SK-N-SH (cell line): ENCODE data around the gene RNF168. TPM values are rescaled to one million over a fixed set of nuclear protein-coding genes. Genes with fewer than 3 reads are reported as not detected.

ENCODE experiments used
- CTCF ChIA-PET: fragments of 300-600, 350-600 bp; formaldehyde crosslinking; extraction: SDS; loops from one replicate; lab custom pipeline; 2021; lab: Yijun Ruan, JAX
- POLR2A ChIA-PET: fragments of 350-600 bp; sonication (Branson Sonifier 250); formaldehyde crosslinking; extraction: SDS; loops from one replicate; lab custom pipeline; 2020; ENCODE audit warnings: antibody characterized with exemption, inconsistent platforms; lab: Yijun Ruan, JAX
- DNase-seq: peaks from one replicate; pipeline ENCODE4 v3.0.0; 2012
- H2AFZ ChIP-seq: fragments of 200-600 bp; sonication (generic); 2 replicates; pipeline ENCODE4 v1.8.1; 2016; ENCODE audit warnings: antibody characterized with exemption, mild to moderate bottlenecking, low read depth
- H3F3A ChIP-seq: fragments of 200-600 bp; sonication (generic); replicated peaks from 2 replicates; pipeline ENCODE3; 2016; ENCODE audit warnings: antibody characterized with exemption, mild to moderate bottlenecking; ENCODE audit not compliant: insufficient read depth
- H3K27ac ChIP-seq, 2 experiments: fragments of 200-500 bp in 1 of 2; fragments of 200-600 bp in 1 of 2; sonication (Bioruptor generic) in 1 of 2; sonication (generic), shearing (Covaris generic) in 1 of 2; 2 replicates each; pipeline versions ENCODE4 v1.5.1 to v1.6.1; 2014 to 2016; ENCODE audit warnings: low read depth in 2 of 2, inconsistent platforms in 1 of 2, low read length in 1 of 2, mild to moderate bottlenecking in 1 of 2, mixed read lengths in 1 of 2
- H3K27me3 ChIP-seq: fragments of 200-600 bp; sonication (generic), shearing (Covaris generic); 2 replicates; pipeline ENCODE4 v1.6.1; 2016; ENCODE audit warnings: mixed run types; ENCODE audit not compliant: insufficient read depth
- H3K36me3 ChIP-seq, 2 experiments: fragments of 200-500 bp in 1 of 2; fragments of 200-600 bp in 1 of 2; sonication (Bioruptor generic) in 1 of 2; sonication (generic) in 1 of 2; replicated peaks in 1 of 2; 2 replicates each; pipeline versions ENCODE3 to v1.5.1; 2014 to 2016; ENCODE audit warnings: low read length in 1 of 2, mild to moderate bottlenecking in 1 of 2; ENCODE audit not compliant: insufficient read depth in 2 of 2, control insufficient read depth in 1 of 2
- H3K4me1 ChIP-seq, 2 experiments: fragments of 200-500 bp in 1 of 2; fragments of 200-600 bp in 1 of 2; sonication (Bioruptor generic) in 1 of 2; sonication (generic), shearing (Covaris generic) in 1 of 2; 2 replicates each; pipeline versions ENCODE4 v1.5.1 to v1.6.1; 2014 to 2016; ENCODE audit warnings: low read depth in 1 of 2, low read length in 1 of 2, mixed run types in 1 of 2; ENCODE audit not compliant: insufficient read depth in 2 of 2, control insufficient read depth in 1 of 2
- H3K4me2 ChIP-seq: fragments of 200-600 bp; sonication (generic), shearing (Covaris generic); 2 replicates; pipeline ENCODE4 v1.6.1; 2017; ENCODE audit warnings: mixed run types
- H3K4me3 ChIP-seq, 2 experiments: fragments of 200-500 bp in 1 of 2; fragments of 200-600 bp in 1 of 2; sonication (Bioruptor generic) in 1 of 2; sonication (generic), shearing (Covaris generic) in 1 of 2; 2 replicates each; pipeline versions ENCODE4 v1.5.1 to v1.8.1; 2014 to 2016; ENCODE audit warnings: low read depth in 2 of 2, inconsistent platforms in 1 of 2, low read length in 1 of 2, mild to moderate bottlenecking in 1 of 2, mixed read lengths in 1 of 2, moderate library complexity in 1 of 2
- H3K79me2 ChIP-seq: fragments of 200-600 bp; sonication (generic); 2 replicates; pipeline ENCODE4 v1.8.1; 2017; ENCODE audit warnings: mild to moderate bottlenecking; ENCODE audit not compliant: insufficient read depth
- H3K9ac ChIP-seq: fragments of 200-600 bp; sonication (generic); 2 replicates; pipeline ENCODE4 v1.6.1; 2017; ENCODE audit warnings: mixed run types
- H3K9me2 ChIP-seq: fragments of 200-600 bp; sonication (generic); 2 replicates; pipeline ENCODE4 v1.6.1; 2017; ENCODE audit warnings: mixed run types
- H3K9me3 ChIP-seq: fragments of 200-600 bp; sonication (generic); 2 replicates; pipeline ENCODE4 v1.6.1; 2017; ENCODE audit warnings: mixed run types, mild to moderate bottlenecking, moderate library complexity
- H4K20me1 ChIP-seq: fragments of 200-600 bp; sonication (generic); 2 replicates; pipeline ENCODE4 v1.6.1; 2017; ENCODE audit warnings: mild to moderate bottlenecking, mixed run types; ENCODE audit not compliant: insufficient read depth
- CHD2 ChIP-seq: fragments of 150-350 bp; IDR thresholded peaks from 2 replicates; pipeline ENCODE4 v1.6.1; 2018; ENCODE audit warnings: low read length; ENCODE audit not compliant: partially characterized antibody
- ELF1 ChIP-seq: IDR thresholded peaks from 2 replicates; pipeline ENCODE4 v1.4.0; 2012
- EZH2phosphoT487 ChIP-seq: fragments of 200-600 bp; sonication (generic); IDR thresholded peaks from 2 replicates; pipeline ENCODE4 v1.6.1; 2017; ENCODE audit warnings: low read depth, mixed run types, mild to moderate bottlenecking, antibody characterized with exemption, moderate library complexity, borderline replicate concordance
- FOSL2 ChIP-seq: IDR thresholded peaks from 2 replicates; pipeline ENCODE4 v1.4.0; 2012; ENCODE audit warnings: low read depth, mild to moderate bottlenecking, moderate library complexity, borderline replicate concordance
- FOXJ3 ChIP-seq: sonication (generic); formaldehyde crosslinking; IDR thresholded peaks from 2 replicates; pipeline ENCODE4 v1.5.1; 2020; ENCODE audit warnings: mild to moderate bottlenecking, missing genetic modification reagents
- FOXM1 ChIP-seq: IDR thresholded peaks from 2 replicates; pipeline ENCODE4 v1.4.0; 2012; ENCODE audit warnings: low read depth, mild to moderate bottlenecking
- GATA2 ChIP-seq: sonication (generic); formaldehyde crosslinking; IDR thresholded peaks from 2 replicates; pipeline ENCODE4 v1.5.0; 2020; ENCODE audit warnings: mild to moderate bottlenecking, missing genetic modification reagents
- MXI1 ChIP-seq: IDR thresholded peaks from 2 replicates; pipeline ENCODE4 v1.6.1; 2012; ENCODE audit warnings: mild to moderate bottlenecking, low read depth, low read length, improper control_type of control experiment
- POLR2AphosphoS5 ChIP-seq: IDR thresholded peaks from 2 replicates; pipeline ENCODE4 v1.6.1; 2012; ENCODE audit warnings: low read depth, low read length
- RAD21 ChIP-seq: IDR thresholded peaks from 2 replicates; pipeline ENCODE4 v1.6.1; 2012; ENCODE audit warnings: mild to moderate bottlenecking, low read length
- RFX5 ChIP-seq: IDR thresholded peaks from 2 replicates; pipeline ENCODE4 v1.6.1; 2012; ENCODE audit warnings: mild to moderate bottlenecking, improper control_type of control experiment, low read length
- RXRA ChIP-seq: IDR thresholded peaks from 2 replicates; pipeline ENCODE4 v1.4.0; 2012; ENCODE audit warnings: low read depth, mild to moderate bottlenecking, borderline replicate concordance
- SIN3A ChIP-seq: IDR thresholded peaks from 2 replicates; pipeline ENCODE4 v1.6.1; 2012; ENCODE audit warnings: low read depth, mild to moderate bottlenecking, low read length, moderate library complexity, borderline replicate concordance
- TAF1 ChIP-seq: IDR thresholded peaks from 2 replicates; pipeline ENCODE4 v1.6.1; 2012; ENCODE audit warnings: low read depth, mild to moderate bottlenecking, low read length, moderate library complexity, borderline replicate concordance
- TEAD4 ChIP-seq: IDR thresholded peaks from 2 replicates; pipeline ENCODE4 v1.4.0; 2012; ENCODE audit warnings: mild to moderate bottlenecking, borderline replicate concordance; ENCODE audit not compliant: insufficient read depth
- WGBS: methylation state at CpG from one replicate; pipeline ENCODE4 v1.1.6; 2017; ENCODE audit warnings: low lambda C conversion rate; 5-methylcytosine and 5-hydroxymethylcytosine counted together
- polyA plus RNA-seq, 3 experiments: library from polyadenylated mRNA; depleted of rRNA; stranded (reverse); fragments of >200 nt; gene quantifications; 2 replicates each; pipeline ENCODE4 v1.2.3, GENCODE V29; 2012
- TF ChIP-seq, protein P1 (sequence below): fragments of 150-350 bp; IDR thresholded peaks from 2 replicates; pipeline ENCODE4 v1.6.1; 2016; ENCODE audit warnings: mild to moderate bottlenecking, low read depth, low read length
- TF ChIP-seq, protein P2 (sequence below): fragments of 150-350 bp; IDR thresholded peaks from 2 replicates; pipeline ENCODE4 v1.6.1; 2017; ENCODE audit warnings: antibody characterized with exemption, low read length, low read depth, borderline replicate concordance
- TF ChIP-seq, protein P3 (sequence below): IDR thresholded peaks from 2 replicates; pipeline ENCODE4 v1.4.0; 2012; ENCODE audit warnings: low read depth, borderline replicate concordance
- TF ChIP-seq, protein P4 (sequence below): IDR thresholded peaks from 2 replicates; pipeline ENCODE4 v1.4.0; 2012; ENCODE audit warnings: low read depth, borderline replicate concordance
- TF ChIP-seq, protein P5 (sequence below): fragments of 200-600 bp; sonication (generic); IDR thresholded peaks from 2 replicates; pipeline ENCODE4 v1.6.1; 2017; ENCODE audit warnings: antibody characterized with exemption, mild to moderate bottlenecking, moderate library complexity

The RNF168 gene
- polyA plus RNA-seq, 1 of the 3 experiments (the other 2 are of a cell fraction) = 1.9 TPM

DNA sequence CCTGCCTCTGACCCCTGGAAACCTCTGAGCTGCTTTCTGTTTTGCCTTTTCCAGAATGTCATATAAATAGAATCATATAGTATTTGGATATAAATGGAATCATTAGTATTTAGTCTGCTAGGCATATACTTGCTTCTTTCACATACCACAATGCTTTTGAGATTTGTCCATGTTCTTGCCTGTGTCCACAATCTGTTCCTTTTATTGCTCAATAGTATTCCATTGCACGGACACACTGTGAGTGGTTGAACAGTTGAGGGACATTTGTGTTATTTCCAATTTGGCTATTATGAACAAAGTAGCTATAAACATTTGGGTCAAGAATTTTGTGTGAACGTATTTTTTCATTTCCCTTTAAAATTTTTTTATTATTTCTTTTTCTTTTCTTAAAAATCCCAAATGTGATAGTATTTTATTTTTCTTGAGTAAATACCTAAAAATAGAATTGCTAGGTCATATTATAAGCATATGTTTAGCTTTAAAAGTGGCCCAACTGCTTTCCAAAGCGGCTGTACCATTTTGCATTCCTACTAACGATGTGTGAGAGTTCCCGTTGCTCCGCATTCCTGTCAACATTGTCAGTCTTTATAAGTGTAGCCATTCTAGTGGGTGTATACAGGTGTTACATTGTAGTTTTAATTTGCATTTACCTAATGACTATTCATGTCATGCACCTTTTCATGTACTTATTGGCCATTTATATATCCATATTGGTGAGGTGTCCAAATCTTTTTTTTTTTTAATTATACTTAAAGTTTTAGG lies 38.3 kb upstream of the RNF168 start:
- H4K20me1 ChIP-seq = no peaks in the 10 kb centered on the region
- peaks cover 4% of the 10 kb centered on the region for H3F3A ChIP-seq
- H3K4me2 ChIP-seq = no peak overlapping the region
- no peak overlapping the region for H3K4me3 ChIP-seq
- no peaks in the 10 kb centered on the region for H3K79me2 ChIP-seq
- no peaks in the 10 kb centered on the region for H3K4me1 ChIP-seq
- H3K36me3 ChIP-seq = no peaks in the 10 kb centered on the region
- WGBS = 83% methylated on average over 6 of the region's 6 CpGs
- no peak overlapping the region for H3K27ac ChIP-seq
- no peak overlapping the region for H3K9ac ChIP-seq
- no peak overlapping the region; the same call in 1 of the 2 replicates for H2AFZ ChIP-seq
- DNase-seq = no peak
- ChIA-PET CTCF (no interaction called here), POLR2A (interaction anchor here (0.7 kb wide), 1 partner anchor 192 kb away, joined by 3 read pairs; no protein-coding TSS in a partner anchor)
- H3K27me3 ChIP-seq = no peaks in the 10 kb centered on the region
- TF ChIP-seq TEAD4 (no peak), EZH2phosphoT487 (no peak), CHD2 (no peak), RFX5 (no peak), FOXJ3 (CRISPR knock-in tag) (no peak), POLR2AphosphoS5 (no peak), MXI1 (no peak), FOSL2 (no peak), FOXM1 (no peak), TAF1 (no peak), ELF1 (no peak), RAD21 (no peak), RXRA (no peak), GATA2 (no peak), SIN3A (no peak)
- TF ChIP-seq, protein P1, sequence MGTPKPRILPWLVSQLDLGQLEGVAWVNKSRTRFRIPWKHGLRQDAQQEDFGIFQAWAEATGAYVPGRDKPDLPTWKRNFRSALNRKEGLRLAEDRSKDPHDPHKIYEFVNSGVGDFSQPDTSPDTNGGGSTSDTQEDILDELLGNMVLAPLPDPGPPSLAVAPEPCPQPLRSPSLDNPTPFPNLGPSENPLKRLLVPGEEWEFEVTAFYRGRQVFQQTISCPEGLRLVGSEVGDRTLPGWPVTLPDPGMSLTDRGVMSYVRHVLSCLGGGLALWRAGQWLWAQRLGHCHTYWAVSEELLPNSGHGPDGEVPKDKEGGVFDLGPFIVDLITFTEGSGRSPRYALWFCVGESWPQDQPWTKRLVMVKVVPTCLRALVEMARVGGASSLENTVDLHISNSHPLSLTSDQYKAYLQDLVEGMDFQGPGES = no peak
- TF ChIP-seq, protein P2, sequence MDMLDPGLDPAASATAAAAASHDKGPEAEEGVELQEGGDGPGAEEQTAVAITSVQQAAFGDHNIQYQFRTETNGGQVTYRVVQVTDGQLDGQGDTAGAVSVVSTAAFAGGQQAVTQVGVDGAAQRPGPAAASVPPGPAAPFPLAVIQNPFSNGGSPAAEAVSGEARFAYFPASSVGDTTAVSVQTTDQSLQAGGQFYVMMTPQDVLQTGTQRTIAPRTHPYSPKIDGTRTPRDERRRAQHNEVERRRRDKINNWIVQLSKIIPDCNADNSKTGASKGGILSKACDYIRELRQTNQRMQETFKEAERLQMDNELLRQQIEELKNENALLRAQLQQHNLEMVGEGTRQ = no peak
- TF ChIP-seq, protein P3, sequence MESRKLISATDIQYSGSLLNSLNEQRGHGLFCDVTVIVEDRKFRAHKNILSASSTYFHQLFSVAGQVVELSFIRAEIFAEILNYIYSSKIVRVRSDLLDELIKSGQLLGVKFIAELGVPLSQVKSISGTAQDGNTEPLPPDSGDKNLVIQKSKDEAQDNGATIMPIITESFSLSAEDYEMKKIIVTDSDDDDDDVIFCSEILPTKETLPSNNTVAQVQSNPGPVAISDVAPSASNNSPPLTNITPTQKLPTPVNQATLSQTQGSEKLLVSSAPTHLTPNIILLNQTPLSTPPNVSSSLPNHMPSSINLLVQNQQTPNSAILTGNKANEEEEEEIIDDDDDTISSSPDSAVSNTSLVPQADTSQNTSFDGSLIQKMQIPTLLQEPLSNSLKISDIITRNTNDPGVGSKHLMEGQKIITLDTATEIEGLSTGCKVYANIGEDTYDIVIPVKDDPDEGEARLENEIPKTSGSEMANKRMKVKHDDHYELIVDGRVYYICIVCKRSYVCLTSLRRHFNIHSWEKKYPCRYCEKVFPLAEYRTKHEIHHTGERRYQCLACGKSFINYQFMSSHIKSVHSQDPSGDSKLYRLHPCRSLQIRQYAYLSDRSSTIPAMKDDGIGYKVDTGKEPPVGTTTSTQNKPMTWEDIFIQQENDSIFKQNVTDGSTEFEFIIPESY = no peak
- TF ChIP-seq, protein P4, sequence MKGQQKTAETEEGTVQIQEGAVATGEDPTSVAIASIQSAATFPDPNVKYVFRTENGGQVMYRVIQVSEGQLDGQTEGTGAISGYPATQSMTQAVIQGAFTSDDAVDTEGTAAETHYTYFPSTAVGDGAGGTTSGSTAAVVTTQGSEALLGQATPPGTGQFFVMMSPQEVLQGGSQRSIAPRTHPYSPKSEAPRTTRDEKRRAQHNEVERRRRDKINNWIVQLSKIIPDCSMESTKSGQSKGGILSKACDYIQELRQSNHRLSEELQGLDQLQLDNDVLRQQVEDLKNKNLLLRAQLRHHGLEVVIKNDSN = no peak
- TF ChIP-seq, protein P5, sequence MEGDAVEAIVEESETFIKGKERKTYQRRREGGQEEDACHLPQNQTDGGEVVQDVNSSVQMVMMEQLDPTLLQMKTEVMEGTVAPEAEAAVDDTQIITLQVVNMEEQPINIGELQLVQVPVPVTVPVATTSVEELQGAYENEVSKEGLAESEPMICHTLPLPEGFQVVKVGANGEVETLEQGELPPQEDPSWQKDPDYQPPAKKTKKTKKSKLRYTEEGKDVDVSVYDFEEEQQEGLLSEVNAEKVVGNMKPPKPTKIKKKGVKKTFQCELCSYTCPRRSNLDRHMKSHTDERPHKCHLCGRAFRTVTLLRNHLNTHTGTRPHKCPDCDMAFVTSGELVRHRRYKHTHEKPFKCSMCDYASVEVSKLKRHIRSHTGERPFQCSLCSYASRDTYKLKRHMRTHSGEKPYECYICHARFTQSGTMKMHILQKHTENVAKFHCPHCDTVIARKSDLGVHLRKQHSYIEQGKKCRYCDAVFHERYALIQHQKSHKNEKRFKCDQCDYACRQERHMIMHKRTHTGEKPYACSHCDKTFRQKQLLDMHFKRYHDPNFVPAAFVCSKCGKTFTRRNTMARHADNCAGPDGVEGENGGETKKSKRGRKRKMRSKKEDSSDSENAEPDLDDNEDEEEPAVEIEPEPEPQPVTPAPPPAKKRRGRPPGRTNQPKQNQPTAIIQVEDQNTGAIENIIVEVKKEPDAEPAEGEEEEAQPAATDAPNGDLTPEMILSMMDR = no peak
- H3K9me2 ChIP-seq = no peaks in the 10 kb centered on the region
- H3K9me3 ChIP-seq = no peaks in the 10 kb centered on the region
